HepG2 (cell line): ENCODE results near the gene SOX12. TPM values are rescaled to one million over a fixed set of nuclear protein-coding genes. Genes with fewer than 3 reads are reported as not detected.

Source experiments
- ARNTL ChIP-seq: sonication (generic); formaldehyde crosslinking; IDR thresholded peaks from 2 replicates; pipeline ENCODE4 v1.4.0; 2020; ENCODE audit warnings: mild to moderate bottlenecking, missing genetic modification reagents
- ZNF296 ChIP-seq: sonication (generic); formaldehyde crosslinking; conservative IDR thresholded peaks from 2 replicates; pipeline ENCODE4 v1.5.0; 2020; ENCODE audit warnings: mild to moderate bottlenecking, missing genetic modification reagents
- ZNF550 ChIP-seq: sonication (generic); formaldehyde crosslinking; IDR thresholded peaks from 2 replicates; pipeline ENCODE4 v1.4.0; 2020; ENCODE audit warnings: mild to moderate bottlenecking, missing genetic modification reagents, borderline replicate concordance
- polyA plus RNA-seq, 8 experiments: library from polyadenylated mRNA; depleted of rRNA in 3 of 8; stranded (reverse) in 7 of 8; unstranded in 1 of 8; fragments of >200 nt; fragmentation: Illumina TruSeq in 4 of 8; extraction: Trizol in 4 of 8; gene quantifications; 2 replicates each; pipeline versions ENCODE4 v1.2.1 to v1.2.3, GENCODE V29; 2011 to 2016; ENCODE audit warnings: low read depth in 4 of 8, missing spikeins in 1 of 8, mixed read lengths in 1 of 8; ENCODE audit not compliant: insufficient read depth in 1 of 8
- total RNA-seq, 5 experiments: library from RNA; depleted of rRNA; stranded (reverse); fragments of >200 nt; fragmentation: Illumina TruSeq; extraction: Trizol; gene quantifications; 2 replicates each; pipeline ENCODE4 v1.2.3, GENCODE V29; 2016; ENCODE audit warnings: low read depth in 1 of 5
- TF ChIP-seq, protein P1 (sequence below): sonication (generic); formaldehyde crosslinking; IDR thresholded peaks from 2 replicates; pipeline ENCODE4 v1.4.0; 2020; ENCODE audit warnings: low read depth, missing genetic modification reagents
- TF ChIP-seq, protein P2 (sequence below): sonication (generic); formaldehyde crosslinking; IDR thresholded peaks from 2 replicates; pipeline ENCODE4 v1.5.1; 2020; ENCODE audit warnings: mild to moderate bottlenecking, moderate library complexity, missing genetic modification reagents
- TF ChIP-seq, protein P3 (sequence below): sonication (generic); formaldehyde crosslinking; IDR thresholded peaks from 2 replicates; pipeline ENCODE4 v1.4.0; 2020; ENCODE audit warnings: missing genetic modification reagents
- TF ChIP-seq, protein P4 (sequence below): sonication (generic); formaldehyde crosslinking; IDR thresholded peaks from 2 replicates; pipeline ENCODE4 v1.8.1; 2023; ENCODE audit warnings: mild to moderate bottlenecking, missing genetic modification reagents
- TF ChIP-seq, protein P5 (sequence below): sonication (generic); formaldehyde crosslinking; IDR thresholded peaks from 2 replicates; pipeline ENCODE4 v1.5.0; 2020; ENCODE audit warnings: mild to moderate bottlenecking, missing genetic modification reagents

The SOX12 gene
- total and polyA plus RNA-seq, 2 of the 13 experiments (the other 11 are each of a cell fraction or from before 2014, with no cell fraction given), result 10.0 to 18.7 TPM

DNA sequence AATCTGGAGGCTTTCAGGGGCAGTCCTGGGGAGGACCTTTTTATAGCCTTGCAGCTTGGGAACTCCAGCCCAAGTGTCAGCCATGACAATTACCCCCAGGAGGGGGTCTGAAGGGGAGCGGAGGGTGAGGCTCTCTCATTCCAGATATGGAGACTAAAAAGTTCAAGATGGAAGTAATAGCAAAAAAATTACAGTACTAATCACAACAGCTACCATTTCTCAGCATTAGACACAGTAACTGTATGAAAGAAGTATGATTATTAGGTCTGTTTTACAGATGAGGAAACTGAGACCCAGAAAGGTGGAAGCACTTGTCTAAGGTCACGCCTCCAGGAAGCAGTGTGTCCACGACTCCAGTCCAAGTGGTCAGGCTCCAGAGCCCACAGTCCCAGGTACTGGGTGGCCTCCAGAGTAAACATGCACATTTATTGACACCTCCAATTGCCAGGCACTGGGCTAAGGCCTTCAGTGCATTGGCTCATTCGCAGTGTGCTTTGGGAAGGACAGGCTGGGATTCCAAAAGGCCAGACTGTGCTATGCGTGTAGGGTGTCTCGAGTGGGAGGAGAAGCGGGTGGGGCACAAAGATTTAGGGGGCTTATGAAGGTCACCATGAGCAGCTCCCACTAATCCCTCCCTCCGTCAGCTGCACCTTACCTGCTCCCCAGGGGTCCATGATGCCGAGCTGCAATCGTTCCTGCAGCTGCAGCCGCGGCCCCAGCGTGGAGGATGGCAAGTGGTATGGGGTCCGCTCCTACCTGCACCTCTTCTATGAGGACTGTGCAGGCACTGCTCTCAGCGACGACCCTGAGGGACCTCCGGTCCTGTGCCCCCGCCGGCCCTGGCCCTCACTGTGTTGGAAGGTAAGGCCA, 23.9 kb downstream of the SOX12 start (continued):
- TF ChIP-seq, protein P1, sequence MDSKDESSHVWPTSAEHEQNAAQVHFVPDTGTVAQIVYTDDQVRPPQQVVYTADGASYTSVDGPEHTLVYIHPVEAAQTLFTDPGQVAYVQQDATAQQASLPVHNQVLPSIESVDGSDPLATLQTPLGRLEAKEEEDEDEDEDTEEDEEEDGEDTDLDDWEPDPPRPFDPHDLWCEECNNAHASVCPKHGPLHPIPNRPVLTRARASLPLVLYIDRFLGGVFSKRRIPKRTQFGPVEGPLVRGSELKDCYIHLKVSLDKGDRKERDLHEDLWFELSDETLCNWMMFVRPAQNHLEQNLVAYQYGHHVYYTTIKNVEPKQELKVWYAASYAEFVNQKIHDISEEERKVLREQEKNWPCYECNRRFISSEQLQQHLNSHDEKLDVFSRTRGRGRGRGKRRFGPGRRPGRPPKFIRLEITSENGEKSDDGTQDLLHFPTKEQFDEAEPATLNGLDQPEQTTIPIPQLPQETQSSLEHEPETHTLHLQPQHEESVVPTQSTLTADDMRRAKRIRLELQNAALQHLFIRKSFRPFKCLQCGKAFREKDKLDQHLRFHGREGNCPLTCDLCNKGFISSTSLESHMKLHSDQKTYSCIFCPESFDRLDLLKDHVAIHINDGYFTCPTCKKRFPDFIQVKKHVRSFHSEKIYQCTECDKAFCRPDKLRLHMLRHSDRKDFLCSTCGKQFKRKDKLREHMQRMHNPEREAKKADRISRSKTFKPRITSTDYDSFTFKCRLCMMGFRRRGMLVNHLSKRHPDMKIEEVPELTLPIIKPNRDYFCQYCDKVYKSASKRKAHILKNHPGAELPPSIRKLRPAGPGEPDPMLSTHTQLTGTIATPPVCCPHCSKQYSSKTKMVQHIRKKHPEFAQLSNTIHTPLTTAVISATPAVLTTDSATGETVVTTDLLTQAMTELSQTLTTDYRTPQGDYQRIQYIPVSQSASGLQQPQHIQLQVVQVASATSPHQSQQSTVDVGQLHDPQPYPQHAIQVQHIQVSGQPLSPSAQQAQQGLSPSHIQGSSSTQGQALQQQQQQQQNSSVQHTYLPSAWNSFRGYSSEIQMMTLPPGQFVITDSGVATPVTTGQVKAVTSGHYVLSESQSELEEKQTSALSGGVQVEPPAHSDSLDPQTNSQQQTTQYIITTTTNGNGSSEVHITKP (CRISPR knock-in tag), result peak; percentile 45; the same call in 1 of the 2 replicates
- TF ChIP-seq ARNTL (CRISPR knock-in tag) (0 out of 2 replicates have a peak, but pooled peaks have one; percentile 46), ZNF550 (CRISPR knock-in tag) (0 out of 2 replicates have a peak, but pooled peaks have one; percentile 81), ZNF296 (CRISPR knock-in tag) (peak; percentile 66; the same call in 1 of the 2 replicates)
- TF ChIP-seq, protein P2, sequence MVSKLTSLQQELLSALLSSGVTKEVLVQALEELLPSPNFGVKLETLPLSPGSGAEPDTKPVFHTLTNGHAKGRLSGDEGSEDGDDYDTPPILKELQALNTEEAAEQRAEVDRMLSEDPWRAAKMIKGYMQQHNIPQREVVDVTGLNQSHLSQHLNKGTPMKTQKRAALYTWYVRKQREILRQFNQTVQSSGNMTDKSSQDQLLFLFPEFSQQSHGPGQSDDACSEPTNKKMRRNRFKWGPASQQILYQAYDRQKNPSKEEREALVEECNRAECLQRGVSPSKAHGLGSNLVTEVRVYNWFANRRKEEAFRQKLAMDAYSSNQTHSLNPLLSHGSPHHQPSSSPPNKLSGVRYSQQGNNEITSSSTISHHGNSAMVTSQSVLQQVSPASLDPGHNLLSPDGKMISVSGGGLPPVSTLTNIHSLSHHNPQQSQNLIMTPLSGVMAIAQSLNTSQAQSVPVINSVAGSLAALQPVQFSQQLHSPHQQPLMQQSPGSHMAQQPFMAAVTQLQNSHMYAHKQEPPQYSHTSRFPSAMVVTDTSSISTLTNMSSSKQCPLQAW, result peak; percentile 70
- TF ChIP-seq, protein P3, sequence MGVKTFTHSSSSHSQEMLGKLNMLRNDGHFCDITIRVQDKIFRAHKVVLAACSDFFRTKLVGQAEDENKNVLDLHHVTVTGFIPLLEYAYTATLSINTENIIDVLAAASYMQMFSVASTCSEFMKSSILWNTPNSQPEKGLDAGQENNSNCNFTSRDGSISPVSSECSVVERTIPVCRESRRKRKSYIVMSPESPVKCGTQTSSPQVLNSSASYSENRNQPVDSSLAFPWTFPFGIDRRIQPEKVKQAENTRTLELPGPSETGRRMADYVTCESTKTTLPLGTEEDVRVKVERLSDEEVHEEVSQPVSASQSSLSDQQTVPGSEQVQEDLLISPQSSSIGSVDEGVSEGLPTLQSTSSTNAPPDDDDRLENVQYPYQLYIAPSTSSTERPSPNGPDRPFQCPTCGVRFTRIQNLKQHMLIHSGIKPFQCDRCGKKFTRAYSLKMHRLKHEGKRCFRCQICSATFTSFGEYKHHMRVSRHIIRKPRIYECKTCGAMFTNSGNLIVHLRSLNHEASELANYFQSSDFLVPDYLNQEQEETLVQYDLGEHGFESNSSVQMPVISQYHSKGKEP (CRISPR knock-in tag), result no peak
- TF ChIP-seq, protein P4, sequence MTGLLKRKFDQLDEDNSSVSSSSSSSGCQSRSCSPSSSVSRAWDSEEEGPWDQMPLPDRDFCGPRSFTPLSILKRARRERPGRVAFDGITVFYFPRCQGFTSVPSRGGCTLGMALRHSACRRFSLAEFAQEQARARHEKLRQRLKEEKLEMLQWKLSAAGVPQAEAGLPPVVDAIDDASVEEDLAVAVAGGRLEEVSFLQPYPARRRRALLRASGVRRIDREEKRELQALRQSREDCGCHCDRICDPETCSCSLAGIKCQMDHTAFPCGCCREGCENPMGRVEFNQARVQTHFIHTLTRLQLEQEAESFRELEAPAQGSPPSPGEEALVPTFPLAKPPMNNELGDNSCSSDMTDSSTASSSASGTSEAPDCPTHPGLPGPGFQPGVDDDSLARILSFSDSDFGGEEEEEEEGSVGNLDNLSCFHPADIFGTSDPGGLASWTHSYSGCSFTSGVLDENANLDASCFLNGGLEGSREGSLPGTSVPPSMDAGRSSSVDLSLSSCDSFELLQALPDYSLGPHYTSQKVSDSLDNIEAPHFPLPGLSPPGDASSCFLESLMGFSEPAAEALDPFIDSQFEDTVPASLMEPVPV (CRISPR knock-in tag), result peak; percentile 75; the same call in 1 of the 2 replicates
- TF ChIP-seq, protein P5, sequence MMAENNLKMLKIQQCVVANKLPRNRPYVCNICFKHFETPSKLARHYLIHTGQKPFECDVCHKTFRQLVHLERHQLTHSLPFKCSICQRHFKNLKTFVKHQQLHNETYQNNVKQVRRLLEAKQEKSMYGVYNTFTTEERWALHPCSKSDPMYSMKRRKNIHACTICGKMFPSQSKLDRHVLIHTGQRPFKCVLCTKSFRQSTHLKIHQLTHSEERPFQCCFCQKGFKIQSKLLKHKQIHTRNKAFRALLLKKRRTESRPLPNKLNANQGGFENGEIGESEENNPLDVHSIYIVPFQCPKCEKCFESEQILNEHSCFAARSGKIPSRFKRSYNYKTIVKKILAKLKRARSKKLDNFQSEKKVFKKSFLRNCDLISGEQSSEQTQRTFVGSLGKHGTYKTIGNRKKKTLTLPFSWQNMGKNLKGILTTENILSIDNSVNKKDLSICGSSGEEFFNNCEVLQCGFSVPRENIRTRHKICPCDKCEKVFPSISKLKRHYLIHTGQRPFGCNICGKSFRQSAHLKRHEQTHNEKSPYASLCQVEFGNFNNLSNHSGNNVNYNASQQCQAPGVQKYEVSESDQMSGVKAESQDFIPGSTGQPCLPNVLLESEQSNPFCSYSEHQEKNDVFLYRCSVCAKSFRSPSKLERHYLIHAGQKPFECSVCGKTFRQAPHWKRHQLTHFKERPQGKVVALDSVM (CRISPR knock-in tag), result peak; percentile 81
